Lung (tissue), 12 donors: ENCODE measurements around the gene CR1L. TPM values are rescaled to one million over a fixed set of nuclear protein-coding genes. Genes with fewer than 3 reads are reported as not detected.
A peak's percentile ranks its signal among the peaks of the same experiment; 100 is the strongest.
"Not testable (repeated sequence)": the region's sequence is repeated elsewhere in the genome, so short reads cannot be mapped to it uniquely, and the experiment has no call there.

Experiments
- ATAC-seq: fragments of 200-7000 bp; cut with Tn5 transposase; one replicate; pipeline ENCODE4 v1.9.1; 2020; ENCODE audit warnings: moderate number of reproducible peaks; ENCODE audit not compliant: insufficient read depth, low FRiP score
- DNase-seq, 3 donors: peaks; one replicate each; pipeline ENCODE4 v3.0.0-alpha.2; 2013 to 2017
- H3K27ac ChIP-seq, 2 donors: one replicate each; pipeline ENCODE4 v1.5.1; 2013; ENCODE audit warnings: mild to moderate bottlenecking in 2 of 2, moderate library complexity in 2 of 2, control low read depth in 1 of 2, inconsistent platforms in 1 of 2, low read depth in 1 of 2, low read length in 1 of 2
- H3K27me3 ChIP-seq, 3 donors: one replicate each; pipeline ENCODE4 v1.5.1; 2013; ENCODE audit warnings: low read length in 2 of 3; ENCODE audit not compliant: control insufficient read depth in 3 of 3, insufficient read depth in 3 of 3
- H3K36me3 ChIP-seq, 4 donors: one replicate each; pipeline ENCODE4 v1.5.1; 2013; ENCODE audit warnings: low read length in 4 of 4, mild to moderate bottlenecking in 1 of 4, moderate library complexity in 1 of 4; ENCODE audit not compliant: control insufficient read depth in 4 of 4, insufficient read depth in 4 of 4
- H3K4me1 ChIP-seq, 5 donors: one replicate each; pipeline ENCODE4 v1.5.1; 2013; ENCODE audit warnings: low read length in 5 of 5, mild to moderate bottlenecking in 2 of 5, moderate library complexity in 1 of 5; ENCODE audit not compliant: control insufficient read depth in 5 of 5, insufficient read depth in 5 of 5
- H3K4me3 ChIP-seq: one replicate; pipeline ENCODE4 v1.5.1; 2013; ENCODE audit warnings: mild to moderate bottlenecking, control low read depth, moderate library complexity
- H3K9ac ChIP-seq, 2 donors: one replicate each; pipeline ENCODE4 v1.5.1; 2013; ENCODE audit warnings: low read length in 2 of 2, control low read depth in 1 of 2; ENCODE audit not compliant: insufficient read depth in 1 of 2
- H3K9me3 ChIP-seq, 4 donors: one replicate each; pipeline ENCODE4 v1.5.1; 2013; ENCODE audit warnings: low read length in 3 of 4, mild to moderate bottlenecking in 1 of 4, moderate library complexity in 1 of 4; ENCODE audit not compliant: control insufficient read depth in 4 of 4, insufficient read depth in 3 of 4
- WGBS, 2 donors: extraction: QIAGEN DNeasy Blood & Tissue Kit; methylation state at CpG; one replicate each; pipeline ENCODE4 v1.1.7; 2013; 5-methylcytosine and 5-hydroxymethylcytosine counted together
- polyA plus RNA-seq, 2 donors: library from polyadenylated mRNA; stranded (reverse); fragments of 200-250 nt; gene quantifications; one replicate each; pipeline ENCODE4 v1.2.1, GENCODE V29; 2013
- total RNA-seq, 2 donors: library from RNA; depleted of rRNA in 1 of 2; stranded (reverse); fragments of >200 nt in 1 of 2; gene quantifications; one replicate each; pipeline ENCODE4 v1.2.1, GENCODE V29; 2014 to 2021
- TF ChIP-seq, protein P1 (sequence below): IDR thresholded peaks from 2 replicates; pipeline ENCODE4 v1.5.1; 2012; ENCODE audit warnings: mild to moderate bottlenecking; ENCODE audit errors: control extremely low read depth, extremely low read depth
- donor health status: control.
- donor health status: control.
- donor health status: Bipolar disorder and iron deficiency.
- donor health status: healthy.
- donor health status: DM: yes; HTN: yes; CAD: no.

CR1L gene
- total and polyA plus RNA-seq, 4 donors, result 0.28 to 2.6 (median 0.94) TPM

DNA sequence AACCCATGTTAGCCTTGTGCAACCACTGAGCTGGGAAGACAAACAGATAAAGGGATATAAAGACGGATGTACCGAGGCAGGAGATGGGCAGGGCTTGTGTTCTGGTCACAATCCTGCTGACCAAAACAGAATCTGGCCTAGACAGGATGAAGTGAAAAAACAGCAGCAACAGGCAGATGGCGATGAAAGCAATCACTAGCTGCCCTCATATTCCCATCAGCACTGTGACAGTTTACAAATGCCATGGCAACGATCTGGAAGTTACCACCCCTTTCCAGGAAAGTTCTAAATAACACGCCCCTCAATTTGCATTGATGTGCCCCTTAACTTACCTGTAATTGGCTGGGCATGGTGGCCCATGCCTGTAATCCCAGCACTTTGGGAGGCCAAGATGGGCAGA is 66.4 kb downstream of the CR1L start:
- H3K9me3 ChIP-seq, result peaks cover 0 to 3% (median 0%) of the 10 kb centered on the region in 4 donors
- no peak overlapping the region for H3K27ac ChIP-seq
- 65 to 77% methylated on average over 5 of the region's 5 CpGs for WGBS, 2 donors
- DNase-seq (peak in 2 of 3 donors; percentile 6 to 7), ATAC-seq (no peak)
- TF ChIP-seq, protein P1, sequence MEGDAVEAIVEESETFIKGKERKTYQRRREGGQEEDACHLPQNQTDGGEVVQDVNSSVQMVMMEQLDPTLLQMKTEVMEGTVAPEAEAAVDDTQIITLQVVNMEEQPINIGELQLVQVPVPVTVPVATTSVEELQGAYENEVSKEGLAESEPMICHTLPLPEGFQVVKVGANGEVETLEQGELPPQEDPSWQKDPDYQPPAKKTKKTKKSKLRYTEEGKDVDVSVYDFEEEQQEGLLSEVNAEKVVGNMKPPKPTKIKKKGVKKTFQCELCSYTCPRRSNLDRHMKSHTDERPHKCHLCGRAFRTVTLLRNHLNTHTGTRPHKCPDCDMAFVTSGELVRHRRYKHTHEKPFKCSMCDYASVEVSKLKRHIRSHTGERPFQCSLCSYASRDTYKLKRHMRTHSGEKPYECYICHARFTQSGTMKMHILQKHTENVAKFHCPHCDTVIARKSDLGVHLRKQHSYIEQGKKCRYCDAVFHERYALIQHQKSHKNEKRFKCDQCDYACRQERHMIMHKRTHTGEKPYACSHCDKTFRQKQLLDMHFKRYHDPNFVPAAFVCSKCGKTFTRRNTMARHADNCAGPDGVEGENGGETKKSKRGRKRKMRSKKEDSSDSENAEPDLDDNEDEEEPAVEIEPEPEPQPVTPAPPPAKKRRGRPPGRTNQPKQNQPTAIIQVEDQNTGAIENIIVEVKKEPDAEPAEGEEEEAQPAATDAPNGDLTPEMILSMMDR, result no peak
- H3K4me1 ChIP-seq, result no peaks in the 10 kb centered on the region
- no peaks in the 10 kb centered on the region for H3K27me3 ChIP-seq
- H3K9ac ChIP-seq, result no peak overlapping the region
- no peak overlapping the region for H3K4me3 ChIP-seq
- H3K36me3 ChIP-seq, result no peaks in the 10 kb centered on the region

DNA sequence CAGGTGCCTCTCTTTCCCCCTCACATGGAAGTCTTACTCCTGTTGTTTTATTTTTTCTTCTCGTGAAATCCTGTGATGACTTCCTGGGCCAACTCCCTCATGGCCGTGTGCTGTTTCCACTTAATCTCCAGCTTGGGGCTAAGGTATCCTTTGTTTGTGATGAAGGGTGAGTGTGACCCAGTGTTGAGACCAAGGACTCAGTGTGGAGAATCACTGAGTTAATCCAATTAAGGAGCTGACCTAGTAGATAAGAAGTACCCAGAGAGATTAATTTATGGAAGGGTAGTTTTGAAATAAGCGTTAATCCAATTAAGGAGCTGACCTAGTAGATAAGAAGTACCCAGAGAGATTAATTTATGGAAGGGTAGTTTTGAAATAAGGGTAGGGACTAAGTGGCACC is 67.8 kb downstream of the CR1L start:
- ATAC-seq, H3K4me3 ChIP-seq, H3K36me3 ChIP-seq, H3K4me1 ChIP-seq, DNase-seq, H3K27me3 ChIP-seq, H3K9ac ChIP-seq, H3K9me3 ChIP-seq, H3K27ac ChIP-seq: not testable (repeated sequence)
- WGBS, 2 donors, result 90 to 94% methylated on average over 3 of the region's 3 CpGs

DNA sequence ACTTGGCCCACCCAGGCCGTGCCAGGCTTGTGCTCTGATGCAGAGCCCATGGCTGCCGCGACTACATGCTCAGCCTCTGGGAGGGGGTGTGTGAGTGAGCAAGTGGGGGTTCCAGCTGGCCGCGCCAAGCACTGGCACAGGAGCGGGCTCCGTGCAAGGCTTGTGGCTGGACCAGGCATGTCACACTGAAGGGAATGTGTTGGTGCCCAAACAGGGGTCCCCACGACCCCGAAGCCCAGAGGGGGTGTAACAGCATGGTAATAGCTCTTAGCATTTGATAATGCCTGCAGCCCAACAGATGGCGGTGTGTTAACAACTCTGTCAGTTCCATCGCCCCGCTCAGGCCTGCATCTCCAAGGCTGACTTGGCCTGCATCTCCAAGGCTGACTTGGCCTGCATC is 68.6 kb downstream of the CR1L start:
- WGBS, 2 donors, result 94 to 95% methylated on average over 12 of the region's 12 CpGs
- H3K27ac ChIP-seq, result no peak overlapping the region
- TF ChIP-seq, protein P1, result no peak
- peaks cover 0 to 3% (median 0%) of the 10 kb centered on the region in 4 donors for H3K9me3 ChIP-seq
- no peaks in the 10 kb centered on the region for H3K27me3 ChIP-seq
- ATAC-seq (no peak), DNase-seq (no peak)
- H3K36me3 ChIP-seq, result no peaks in the 10 kb centered on the region
- H3K4me3 ChIP-seq, result no peak overlapping the region
- no peaks in the 10 kb centered on the region for H3K4me1 ChIP-seq
- H3K9ac ChIP-seq, result no peak overlapping the region

DNA sequence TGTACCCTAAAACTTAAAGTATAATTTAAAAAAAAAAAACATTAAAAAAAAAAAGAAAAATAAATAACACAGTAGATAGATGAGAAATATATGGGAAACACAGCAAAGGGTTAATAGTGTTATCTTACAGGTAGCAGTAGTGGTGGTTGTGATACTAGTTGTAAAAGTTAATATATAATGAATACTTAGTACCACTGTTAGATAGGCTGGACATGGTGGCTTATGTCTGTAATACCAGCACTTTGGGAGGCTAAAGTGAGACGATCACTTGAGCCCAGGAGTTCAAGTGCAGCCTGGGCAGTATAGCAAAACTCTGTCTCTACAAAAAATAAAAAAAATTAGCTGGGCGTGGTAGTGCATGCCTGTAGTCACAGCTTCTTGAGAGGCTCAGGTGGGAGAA is 74.3 kb downstream of the CR1L start:
- 82 to 87% methylated on average over 2 of the region's 2 CpGs for WGBS, 2 donors

DNA sequence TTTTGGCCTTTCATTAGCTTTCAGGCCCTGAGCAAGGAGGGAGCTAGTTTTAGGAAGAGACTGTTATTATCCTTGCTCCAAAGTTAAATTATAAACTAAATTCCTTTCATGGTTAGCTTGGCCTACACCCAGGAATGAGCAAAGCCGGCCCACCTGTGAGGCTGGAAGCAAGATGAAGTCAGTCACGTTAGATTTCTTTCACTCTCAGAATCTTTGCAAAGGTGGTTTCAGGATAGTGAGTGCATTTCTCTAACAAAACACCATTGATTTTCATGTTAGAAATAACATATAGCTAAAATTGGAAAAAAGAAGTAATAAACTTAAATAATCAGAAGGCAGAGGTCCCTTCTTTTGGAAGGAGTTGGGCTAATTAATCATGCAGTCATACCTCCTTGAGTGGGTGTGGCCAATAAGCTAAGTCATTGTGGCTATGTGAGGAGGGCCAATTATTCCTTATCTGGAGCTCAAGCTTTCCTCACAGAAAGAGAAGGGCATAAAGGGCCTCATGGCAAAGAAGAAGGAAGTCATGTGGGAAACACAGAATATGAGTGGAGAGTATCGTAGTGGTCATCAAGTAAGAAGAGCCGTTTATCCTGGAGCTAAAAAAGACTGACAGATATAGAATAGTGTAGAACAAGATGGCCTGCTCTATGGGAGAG is 83.4 kb downstream of the CR1L start:
- not testable (repeated sequence) for H3K9ac ChIP-seq, H3K36me3 ChIP-seq, H3K9me3 ChIP-seq, ATAC-seq, H3K27me3 ChIP-seq, DNase-seq, H3K4me1 ChIP-seq, H3K27ac ChIP-seq, H3K4me3 ChIP-seq
- WGBS, 2 donors, result 63 to 76% methylated on average over 4 of the region's 4 CpGs

More for the DNA sequence above, 74.3 kb downstream of the CR1L start:
- no peak overlapping the region for H3K4me3 ChIP-seq
- H3K27me3 ChIP-seq, result no peaks in the 10 kb centered on the region
- no peaks in the 10 kb centered on the region for H3K36me3 ChIP-seq
- DNase-seq (no peak), ATAC-seq (no peak)
- TF ChIP-seq, protein P1, result no peak
- H3K4me1 ChIP-seq, result no peaks in the 10 kb centered on the region
- no peak overlapping the region for H3K9ac ChIP-seq
- H3K27ac ChIP-seq, result no peak overlapping the region
- no peaks in the 10 kb centered on the region for H3K9me3 ChIP-seq

DNA sequence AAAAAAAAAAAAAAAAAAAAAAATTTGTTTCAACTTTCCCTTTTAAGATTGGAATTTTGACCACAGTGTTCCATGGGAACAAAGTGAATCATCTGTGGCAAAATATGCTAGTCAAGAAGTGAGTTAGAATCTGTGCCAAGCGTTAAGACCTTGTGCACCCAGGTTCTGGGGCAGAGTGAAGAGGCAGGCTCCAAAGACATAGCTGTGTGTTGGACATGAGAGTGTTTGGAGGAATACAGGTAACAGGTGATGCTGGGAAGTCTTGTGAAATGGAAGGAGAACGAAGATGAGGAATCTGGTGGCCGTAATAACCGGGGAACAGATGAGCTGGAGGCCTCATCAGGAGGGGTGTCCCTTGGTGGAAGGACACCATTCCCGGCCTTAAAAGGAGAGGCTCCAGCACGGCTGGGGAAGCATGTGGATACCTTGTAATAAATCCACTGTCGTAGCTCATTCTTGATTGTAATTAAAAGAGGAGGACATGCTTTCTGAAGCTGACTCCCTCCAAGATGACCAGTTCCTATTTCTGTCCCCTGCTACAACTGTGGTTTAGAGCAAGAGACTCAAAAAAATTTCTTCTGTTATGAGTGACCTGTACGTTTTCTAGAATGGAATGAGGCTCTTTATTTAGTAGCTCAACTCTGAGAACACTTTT is 92.7 kb downstream of the CR1L start:
- H3K27ac ChIP-seq, DNase-seq, ATAC-seq, H3K9me3 ChIP-seq, H3K27me3 ChIP-seq, H3K9ac ChIP-seq, H3K36me3 ChIP-seq, H3K4me3 ChIP-seq, H3K4me1 ChIP-seq: not testable (repeated sequence)
- 81% methylated on average over 7 to 8 of the region's 8 CpGs for WGBS, 2 donors
